Neuronal stem cell (in vitro differentiated cells): ENCODE data around the gene GFRA4.
A peak's percentile ranks its signal among the peaks of the same experiment; 100 is the strongest.

Experiments used
- DNase-seq: peaks from one replicate; pipeline ENCODE4 v3.0.0-alpha.2; 2013; ENCODE audit warnings: low spot score
- H2AFZ ChIP-seq: one replicate; pipeline ENCODE4 v1.6.1; 2013; ENCODE audit warnings: mild to moderate bottlenecking, low read length, inconsistent platforms
- H2AK5ac ChIP-seq: 2 replicates; pipeline ENCODE4 v1.6.1; 2013; ENCODE audit warnings: low read depth, mild to moderate bottlenecking, inconsistent platforms, low read length, moderate library complexity, mixed read lengths
- H2BK120ac ChIP-seq: 2 replicates; pipeline ENCODE4 v1.6.1; 2013; ENCODE audit warnings: low read depth, mild to moderate bottlenecking, inconsistent platforms, low read length, moderate library complexity, mixed read lengths
- H2BK12ac ChIP-seq: one replicate; pipeline ENCODE4 v1.6.1; 2013; ENCODE audit warnings: low read length, inconsistent platforms
- H2BK15ac ChIP-seq: 2 replicates; pipeline ENCODE4 v1.6.1; 2013; ENCODE audit warnings: mild to moderate bottlenecking, low read length, inconsistent platforms, mixed read lengths
- H2BK5ac ChIP-seq: one replicate; pipeline ENCODE4 v1.6.1; 2013; ENCODE audit warnings: inconsistent platforms, mild to moderate bottlenecking, low read length, moderate library complexity
- H3K14ac ChIP-seq: one replicate; pipeline ENCODE4 v1.6.1; 2013; ENCODE audit warnings: low read length, inconsistent platforms
- H3K18ac ChIP-seq: 2 replicates; pipeline ENCODE4 v1.6.1; 2013; ENCODE audit warnings: low read length, inconsistent platforms
- H3K23ac ChIP-seq: 2 replicates; pipeline ENCODE4 v1.6.1; 2013; ENCODE audit warnings: low read depth, mild to moderate bottlenecking, mixed read lengths, low read length, inconsistent platforms; ENCODE audit not compliant: poor library complexity
- H3K27ac ChIP-seq: replicated peaks from 3 replicates; pipeline ENCODE4 v1.5.1; 2013; ENCODE audit warnings: low read length, inconsistent platforms
- H3K27me3 ChIP-seq, 3 experiments: 2 replicates each; pipeline ENCODE4 v1.6.1; 2013; ENCODE audit warnings: low read length in 3 of 3, mild to moderate bottlenecking in 2 of 3, inconsistent platforms in 1 of 3, low read depth in 1 of 3, mixed read lengths in 1 of 3, moderate library complexity in 1 of 3; ENCODE audit not compliant: control insufficient read depth in 3 of 3, insufficient read depth in 3 of 3
- H3K36me3 ChIP-seq, 2 donors: replicated peaks in 1 of 2; 2 replicates each; pipeline ENCODE4 v1.6.1; 2013; ENCODE audit warnings: low read length in 2 of 2; ENCODE audit not compliant: control insufficient read depth in 2 of 2, insufficient read depth in 2 of 2
- H3K4ac ChIP-seq: 2 replicates; pipeline ENCODE4 v1.6.1; 2013; ENCODE audit warnings: inconsistent platforms, mild to moderate bottlenecking, low read length, moderate library complexity
- H3K4me1 ChIP-seq, 2 donors: 1 replicate in 1 of 2; 2 replicates in 1 of 2; pipeline ENCODE4 v1.6.1; 2013; ENCODE audit warnings: low read length in 2 of 2, low read depth in 1 of 2; ENCODE audit not compliant: control insufficient read depth in 2 of 2, insufficient read depth in 1 of 2
- H3K4me2 ChIP-seq: one replicate; pipeline ENCODE4 v1.6.1; 2013; ENCODE audit warnings: mild to moderate bottlenecking, low read length, inconsistent platforms; ENCODE audit not compliant: insufficient read depth, poor library complexity, severe bottlenecking
- H3K4me3 ChIP-seq, 2 donors: 2 replicates each; pipeline ENCODE4 v1.5.1; 2013; ENCODE audit warnings: low read length in 2 of 2, mild to moderate bottlenecking in 2 of 2, inconsistent platforms in 1 of 2, moderate library complexity in 1 of 2
- H3K79me1 ChIP-seq: one replicate; pipeline ENCODE4 v1.6.1; 2013; ENCODE audit warnings: low read depth, mild to moderate bottlenecking, inconsistent platforms, low read length, moderate library complexity
- H3K9ac ChIP-seq: one replicate; pipeline ENCODE4 v1.6.1; 2013; ENCODE audit warnings: mild to moderate bottlenecking, low read depth, low read length, inconsistent platforms; ENCODE audit not compliant: poor library complexity
- H3K9me3 ChIP-seq, 2 donors: replicated peaks in 1 of 2; 2 replicates each; pipeline versions ENCODE3 to v1.6.1; 2013; ENCODE audit warnings: low read length in 2 of 2, mild to moderate bottlenecking in 2 of 2, inconsistent platforms in 1 of 2, low read depth in 1 of 2, mixed read lengths in 1 of 2, moderate library complexity in 1 of 2; ENCODE audit not compliant: control insufficient read depth in 2 of 2, insufficient read depth in 1 of 2
- H4K8ac ChIP-seq: one replicate; pipeline ENCODE4 v1.6.1; 2013; ENCODE audit warnings: low read depth, mild to moderate bottlenecking, inconsistent platforms, low read length, moderate library complexity
- H4K91ac ChIP-seq: one replicate; pipeline ENCODE4 v1.6.1; 2013; ENCODE audit warnings: low read length, low read depth, mild to moderate bottlenecking, inconsistent platforms; ENCODE audit not compliant: poor library complexity
- WGBS, 2 donors: extraction: QIAGEN DNeasy Blood & Tissue Kit; methylation state at CpG; one replicate each; pipeline ENCODE4 v1.1.7; 2013; ENCODE audit warnings: missing lambda C conversion rate in 2 of 2, mixed read lengths in 1 of 2; ENCODE audit not compliant: insufficient read length in 2 of 2, insufficient replicate concordance in 1 of 2; ENCODE audit errors: extremely low coverage in 2 of 2; 5-methylcytosine and 5-hydroxymethylcytosine counted together

Gene GFRA4

DNA sequence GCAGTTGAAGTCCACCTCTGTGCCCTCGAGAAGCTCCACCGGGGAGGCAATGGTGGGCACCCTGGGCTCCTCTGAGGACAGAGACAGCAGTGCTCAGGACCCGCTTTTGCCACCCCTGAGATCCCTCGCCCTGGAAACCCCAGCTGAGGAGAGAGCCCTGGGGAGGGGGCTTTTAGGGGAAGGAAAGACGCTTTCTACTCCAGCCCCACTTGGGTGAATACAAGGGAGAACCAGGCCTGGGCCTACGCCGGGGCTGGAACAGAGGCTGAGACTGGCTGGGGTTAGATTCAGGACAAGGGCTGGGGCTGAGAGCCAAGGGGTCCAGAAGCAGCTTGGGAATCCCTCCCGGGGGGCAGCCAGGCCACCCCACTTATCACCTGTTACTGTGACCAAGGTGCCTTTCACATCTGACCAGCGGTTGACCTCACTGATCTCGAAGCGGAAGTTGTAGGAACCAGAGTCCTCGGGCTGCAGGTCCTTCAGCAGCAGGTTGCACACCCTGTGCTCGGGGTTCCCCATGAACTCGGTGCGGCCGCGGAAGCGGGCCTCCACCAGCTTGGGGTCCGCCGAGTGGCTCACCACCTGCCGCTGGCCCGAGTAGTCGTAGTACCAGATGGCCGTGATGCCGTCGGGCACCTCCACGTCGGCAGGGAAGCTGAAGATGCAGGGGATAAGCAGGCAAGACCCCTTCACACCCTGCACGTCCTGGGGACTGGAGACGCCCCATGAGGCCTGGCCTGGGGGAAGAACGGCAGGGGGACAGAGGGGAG lies 43.0 kb upstream of the GFRA4 start:
- no peak overlapping the region for H3K4ac ChIP-seq
- H4K91ac ChIP-seq: no peak overlapping the region
- no peak overlapping the region for H3K4me2 ChIP-seq
- peak overlapping the region; percentile 53 for H2BK12ac ChIP-seq
- H3K23ac ChIP-seq: peak overlapping the region; percentile 47
- DNase-seq: no peak
- no peaks in the 10 kb centered on the region for H3K9me3 ChIP-seq
- peak overlapping the region; percentile 89 for H3K18ac ChIP-seq
- no peak overlapping the region for H4K8ac ChIP-seq
- H3K36me3 ChIP-seq: no peaks in the 10 kb centered on the region
- no peak overlapping the region for H2AK5ac ChIP-seq
- no peak overlapping the region for H2BK15ac ChIP-seq
- peak overlapping the region; percentile 6 for H3K14ac ChIP-seq
- H3K4me1 ChIP-seq: no peaks in the 10 kb centered on the region
- no peak overlapping the region for H3K27ac ChIP-seq
- H2BK120ac ChIP-seq: peak overlapping the region; percentile 49
- peak overlapping the region; percentile 50 for H3K9ac ChIP-seq
- no peak overlapping the region for H2BK5ac ChIP-seq
- H2AFZ ChIP-seq: no peak overlapping the region
- no peak overlapping the region for H3K4me3 ChIP-seq
- no peaks in the 10 kb centered on the region for H3K27me3 ChIP-seq
- no CpG with 5 or more reads among the region's 31 CpGs for WGBS, 2 donors
- no peaks in the 10 kb centered on the region for H3K79me1 ChIP-seq

- no peaks in the 10 kb centered on the region for H3K4me1 ChIP-seq
- H3K79me1 ChIP-seq: no peaks in the 10 kb centered on the region
- H2BK120ac ChIP-seq: peak overlapping the region; percentile 49
- H3K4me2 ChIP-seq: no peak overlapping the region
- H3K36me3 ChIP-seq: no peaks in the 10 kb centered on the region
- H3K9me3 ChIP-seq: no peaks in the 10 kb centered on the region
- H4K91ac ChIP-seq: no peak overlapping the region
- H4K8ac ChIP-seq: no peak overlapping the region
- peak overlapping the region; percentile 89 for H3K18ac ChIP-seq
- DNase-seq: no peak
- H2BK15ac ChIP-seq: no peak overlapping the region
- no peak overlapping the region for H3K4me3 ChIP-seq
- no peak overlapping the region for H3K14ac ChIP-seq
- WGBS, 2 donors: no CpG with 5 or more reads among the region's 14 CpGs
- H3K27ac ChIP-seq: no peak overlapping the region
- peak overlapping the region; percentile 50 for H3K9ac ChIP-seq
- H3K4ac ChIP-seq: no peak overlapping the region
- H2BK5ac ChIP-seq: no peak overlapping the region
- H2AK5ac ChIP-seq: no peak overlapping the region
- H3K23ac ChIP-seq: no peak overlapping the region
- no peaks in the 10 kb centered on the region for H3K27me3 ChIP-seq
- no peak overlapping the region for H2AFZ ChIP-seq
- peak overlapping the region; percentile 53 for H2BK12ac ChIP-seq
Observed at GRCh38 chr20:3705491-3705969, 42.3 kb upstream of the GFRA4 start.

- no peak overlapping the region for H3K14ac ChIP-seq
- no peak for DNase-seq
- H2BK15ac ChIP-seq: no peak overlapping the region
- no peak overlapping the region for H4K91ac ChIP-seq
- H3K4ac ChIP-seq: no peak overlapping the region
- H3K27me3 ChIP-seq: no peaks in the 10 kb centered on the region
- H3K36me3 ChIP-seq: no peaks in the 10 kb centered on the region
- H2AK5ac ChIP-seq: no peak overlapping the region
- no peak overlapping the region for H2BK120ac ChIP-seq
- no peak overlapping the region for H2BK5ac ChIP-seq
- WGBS, 2 donors: no CpG with 5 or more reads among the region's 5 CpGs
- no peak overlapping the region for H3K23ac ChIP-seq
- no peaks in the 10 kb centered on the region for H3K9me3 ChIP-seq
- no peak overlapping the region for H3K18ac ChIP-seq
- no peak overlapping the region for H3K4me3 ChIP-seq
- no peak overlapping the region for H3K9ac ChIP-seq
- H3K4me2 ChIP-seq: no peak overlapping the region
- H4K8ac ChIP-seq: no peak overlapping the region
- no peaks in the 10 kb centered on the region for H3K4me1 ChIP-seq
- no peak overlapping the region for H3K27ac ChIP-seq
- H3K79me1 ChIP-seq: no peaks in the 10 kb centered on the region
- H2AFZ ChIP-seq: no peak overlapping the region
- H2BK12ac ChIP-seq: no peak overlapping the region
Observed at GRCh38 chr20:3704087-3704486, 40.9 kb upstream of the GFRA4 start.

DNA sequence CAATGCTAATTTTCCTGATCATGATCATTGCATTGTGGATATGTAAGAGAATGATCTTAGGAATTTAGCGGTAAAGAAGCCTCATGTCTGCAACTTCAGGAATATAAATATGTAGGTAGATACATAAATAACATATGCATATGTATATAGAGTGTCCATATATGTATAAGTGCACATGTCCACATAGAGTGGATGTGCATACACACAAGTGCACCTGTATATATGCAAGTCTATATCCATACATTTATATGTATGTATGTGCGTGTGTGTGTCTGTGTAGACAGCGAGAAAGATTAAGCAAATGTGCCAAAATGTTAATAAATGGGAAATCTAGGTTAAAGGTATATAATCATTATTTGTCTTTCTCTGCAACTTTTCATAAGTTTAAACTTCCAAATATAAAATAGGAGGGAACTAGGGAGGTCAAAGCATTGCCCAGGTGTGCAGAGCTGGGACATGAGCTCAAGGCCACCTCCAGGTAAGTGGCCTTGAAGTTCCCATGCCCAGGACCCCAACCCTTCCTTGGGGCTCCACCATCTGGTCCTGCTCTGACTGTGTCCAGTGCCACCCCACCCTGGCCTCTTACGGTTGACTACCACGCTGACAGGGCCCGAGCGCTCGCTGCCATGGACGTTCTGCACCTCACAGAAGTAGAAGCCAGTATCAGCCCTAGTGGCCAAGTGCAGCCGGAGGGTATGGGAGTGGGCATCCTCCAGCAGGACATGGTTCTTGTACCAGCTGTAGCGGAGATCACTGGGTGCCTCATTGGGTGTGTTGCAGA lies 39.6 kb upstream of the GFRA4 start:
- H3K27ac ChIP-seq: no peak overlapping the region
- peaks cover 0 to 6% (median 0%) of the 10 kb centered on the region in 3 experiments for H3K27me3 ChIP-seq
- no peak overlapping the region for H4K91ac ChIP-seq
- H2BK120ac ChIP-seq: no peak overlapping the region
- no peaks in the 10 kb centered on the region for H3K36me3 ChIP-seq
- no peak overlapping the region for H4K8ac ChIP-seq
- H2BK5ac ChIP-seq: no peak overlapping the region
- H2AK5ac ChIP-seq: no peak overlapping the region
- H3K23ac ChIP-seq: no peak overlapping the region
- no peak overlapping the region for H2AFZ ChIP-seq
- no peak overlapping the region for H2BK15ac ChIP-seq
- DNase-seq: no peak
- WGBS, 2 donors: no CpG with 5 or more reads among the region's 11 CpGs
- no peak overlapping the region for H3K4me2 ChIP-seq
- H3K9me3 ChIP-seq: no peaks in the 10 kb centered on the region
- no peaks in the 10 kb centered on the region for H3K4me1 ChIP-seq
- H3K14ac ChIP-seq: no peak overlapping the region
- no peak overlapping the region for H3K9ac ChIP-seq
- peak overlapping the region; percentile 46 for H3K18ac ChIP-seq
- no peak overlapping the region for H2BK12ac ChIP-seq
- no peak overlapping the region for H3K4me3 ChIP-seq
- no peak overlapping the region for H3K4ac ChIP-seq
- H3K79me1 ChIP-seq: no peaks in the 10 kb centered on the region
